GM23338 (cell line): ENCODE measurements around the gene KCNMA1. TPM values are rescaled to one million over a fixed set of nuclear protein-coding genes. Genes with fewer than 3 reads are reported as not detected.

Experiments
- ATAC-seq: fragments of 200-7000 bp; cut with Tn5 transposase; 3 replicates; pipeline ENCODE4 v1.9.1; 2020
- DNase-seq: peaks from one replicate; pipeline ENCODE4 v3.0.0-alpha.2; 2015; ENCODE audit warnings: low spot score
- H2AFZ ChIP-seq: fragments of 200-600 bp; sonication (generic); 2 replicates; pipeline ENCODE4 v1.8.0; 2016; ENCODE audit warnings: antibody characterized with exemption, mild to moderate bottlenecking, moderate library complexity
- H3F3A ChIP-seq: fragments of 200-600 bp; sonication (generic); replicated peaks from 2 replicates; pipeline ENCODE4 v1.8.0; 2017; ENCODE audit warnings: antibody characterized with exemption, mixed run types, low read depth
- H3K27ac ChIP-seq: fragments of 200-600 bp; sonication (generic); 2 replicates; pipeline ENCODE4 v1.6.1; 2016; ENCODE audit warnings: low read depth
- H3K27me3 ChIP-seq: fragments of 200-600 bp; sonication (generic); 2 replicates; pipeline ENCODE4 v1.8.0; 2016; ENCODE audit warnings: mild to moderate bottlenecking, mixed run types, moderate library complexity; ENCODE audit not compliant: insufficient read depth
- H3K36me3 ChIP-seq: fragments of 200-600 bp; sonication (generic); 2 replicates; pipeline ENCODE4 v1.8.0; 2016; ENCODE audit warnings: mild to moderate bottlenecking; ENCODE audit not compliant: insufficient read depth
- H3K4me1 ChIP-seq: fragments of 200-600 bp; sonication (generic); 2 replicates; pipeline ENCODE4 v1.8.0; 2016; ENCODE audit warnings: mild to moderate bottlenecking, moderate library complexity; ENCODE audit not compliant: insufficient read depth
- H3K4me2 ChIP-seq: fragments of 200-600 bp; sonication (generic); 2 replicates; pipeline ENCODE4 v1.7.1; 2017; ENCODE audit warnings: mixed run types
- H3K4me3 ChIP-seq: fragments of 200-600 bp; sonication (generic); 2 replicates; pipeline ENCODE4 v1.6.1; 2016; ENCODE audit warnings: mixed run types
- H3K79me2 ChIP-seq: fragments of 200-600 bp; sonication (generic); replicated peaks from 2 replicates; pipeline ENCODE4 v1.8.0; 2017; ENCODE audit warnings: mild to moderate bottlenecking; ENCODE audit not compliant: insufficient read depth
- H3K9me2 ChIP-seq: fragments of 200-600 bp; sonication (generic); 2 replicates; pipeline ENCODE4 v1.8.0; 2017; ENCODE audit not compliant: insufficient read depth
- H4K20me1 ChIP-seq: fragments of 200-600 bp; sonication (generic); replicated peaks from 2 replicates; pipeline ENCODE4 v1.8.0; 2017; ENCODE audit warnings: mild to moderate bottlenecking; ENCODE audit not compliant: insufficient read depth
- H3K27ac Mint-ChIP-seq: 2 replicates; pipeline ENCODE4 v1.8.0; 2020; ENCODE audit warnings: inconsistent platforms, mild to moderate bottlenecking, moderate library complexity, mixed read lengths
- H3K27me3 Mint-ChIP-seq: 3 replicates; pipeline ENCODE4 v1.8.0; 2022; ENCODE audit warnings: low read depth, mild to moderate bottlenecking, moderate library complexity, mixed read lengths, inconsistent platforms; ENCODE audit not compliant: insufficient read depth, poor library complexity
- H3K36me3 Mint-ChIP-seq: 3 replicates; pipeline ENCODE4 v1.8.0; 2021; ENCODE audit warnings: low read depth, mild to moderate bottlenecking, inconsistent platforms, moderate library complexity, mixed read lengths
- H3K4me1 Mint-ChIP-seq: 3 replicates; pipeline ENCODE4 v1.8.0; 2020; ENCODE audit warnings: mild to moderate bottlenecking, inconsistent platforms, mixed read lengths
- H3K4me3 Mint-ChIP-seq: 3 replicates; pipeline ENCODE4 v1.8.0; 2021; ENCODE audit warnings: moderate library complexity, mild to moderate bottlenecking, inconsistent platforms, mixed read lengths
- H3K9me3 Mint-ChIP-seq: 3 replicates; pipeline ENCODE4 v1.8.0; 2020; ENCODE audit warnings: moderate library complexity, mild to moderate bottlenecking, inconsistent platforms, mixed read lengths
- CREB1 ChIP-seq: fragments of 250-450 bp; sonication (Bioruptor Pico); IDR thresholded peaks from 2 replicates; pipeline ENCODE4 v1.5.0; 2020; ENCODE audit warnings: low read depth, mild to moderate bottlenecking, moderate library complexity
- EZH2 ChIP-seq: fragments of 200-600 bp; sonication (generic); IDR thresholded peaks from one replicate; pipeline ENCODE4 v1.8.0; 2017; ENCODE audit warnings: antibody characterized with exemption, mild to moderate bottlenecking, low read depth; ENCODE audit not compliant: unreplicated experiment
- EZH2phosphoT487 ChIP-seq: fragments of 200-600 bp; sonication (generic); IDR thresholded peaks from one replicate; pipeline ENCODE4 v1.8.1; 2018; ENCODE audit warnings: antibody characterized with exemption; ENCODE audit not compliant: unreplicated experiment
- JUNB ChIP-seq: IDR thresholded peaks from one replicate; pipeline ENCODE4 v1.6.1; 2016; ENCODE audit warnings: antibody characterized with exemption; ENCODE audit not compliant: unreplicated experiment
- NANOG ChIP-seq: IDR thresholded peaks from 2 replicates; pipeline ENCODE4 v1.6.1; 2016; ENCODE audit warnings: antibody characterized with exemption, borderline replicate concordance
- POLR2AphosphoS5 ChIP-seq: IDR thresholded peaks from 2 replicates; pipeline ENCODE4 v1.6.1; 2016; ENCODE audit warnings: antibody characterized with exemption, low read depth
- STAT1 ChIP-seq: IDR thresholded peaks from one replicate; pipeline ENCODE4 v1.6.1; 2016; ENCODE audit warnings: antibody characterized with exemption; ENCODE audit not compliant: unreplicated experiment
- ZNF114 ChIP-seq: fragments of 250-450 bp; sonication (Bioruptor Pico); IDR thresholded peaks from 2 replicates; pipeline ENCODE4 v1.5.0; 2020; ENCODE audit warnings: mild to moderate bottlenecking, moderate library complexity
- ZNF331 ChIP-seq: fragments of 250-450 bp; sonication (Bioruptor Pico); IDR thresholded peaks from 2 replicates; pipeline ENCODE4 v1.5.0; 2020; ENCODE audit warnings: low read depth, mild to moderate bottlenecking, moderate library complexity
- polyA plus RNA-seq: library from polyadenylated mRNA; unstranded; fragments of >200 nt; fragmentation: Nextera tagmentation; extraction: Ambion mirVana; gene quantifications from 2 replicates; pipeline ENCODE4 v1.2.1, GENCODE V29; 2016
- total RNA-seq: library from RNA; depleted of rRNA; stranded (reverse); fragments of >200 nt; shearing (Covaris generic); gene quantifications from 2 replicates; pipeline ENCODE4 v1.2.3, GENCODE V29; 2014
- TF ChIP-seq, protein P1 (sequence below): IDR thresholded peaks from one replicate; pipeline ENCODE4 v1.6.1; 2018; ENCODE audit warnings: antibody characterized with exemption; ENCODE audit not compliant: unreplicated experiment
- TF ChIP-seq, protein P2 (sequence below): IDR thresholded peaks from 2 replicates; pipeline ENCODE4 v1.6.1; 2016; ENCODE audit warnings: antibody characterized with exemption
- TF ChIP-seq, protein P3 (sequence below): fragments of 250-450 bp; sonication (Bioruptor Pico); IDR thresholded peaks from 2 replicates; pipeline ENCODE4 v1.5.0; 2020; ENCODE audit warnings: mild to moderate bottlenecking, moderate library complexity
- TF ChIP-seq, protein P4 (sequence below), 2 experiments: fragments of 200-600 bp in 1 of 2; sonication (generic) in 1 of 2; conservative IDR thresholded peaks; 2 replicates each; pipeline versions ENCODE4 v1.5.1 to v1.6.1; 2016 to 2017; ENCODE audit warnings: antibody characterized with exemption in 2 of 2, low read depth in 2 of 2, mild to moderate bottlenecking in 2 of 2, moderate library complexity in 1 of 2

The KCNMA1 gene
- total and polyA plus RNA-seq, 2 experiments from 2014 or later = 8.2 to 9.0 TPM

DNA sequence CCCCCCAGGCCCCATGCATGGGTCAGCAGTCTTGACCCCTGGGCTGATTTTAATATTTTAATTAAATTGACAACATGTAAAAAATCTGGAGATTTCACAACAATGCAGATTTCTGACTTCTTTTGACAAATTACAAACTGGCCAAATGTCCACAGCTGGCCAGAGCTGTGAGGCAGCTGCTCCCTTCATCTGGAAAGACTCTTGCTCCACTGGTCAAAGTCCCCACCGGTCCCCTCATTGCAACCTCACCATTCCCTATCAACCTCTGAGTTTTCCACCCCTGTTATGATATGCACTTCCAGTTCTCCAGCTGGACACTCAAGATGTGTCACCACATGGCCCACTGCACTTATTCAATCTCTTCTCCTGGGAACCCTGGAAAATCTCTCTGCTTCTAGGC, 266.2 kb downstream of the KCNMA1 start:
- Histone ChIP-seq H3K9me2 (peaks cover 21% of the 10 kb centered on the region), H3K27ac (no peak overlapping the region), H3K4me1 (peaks cover 8% of the 10 kb centered on the region; the same call in 1 of the 2 replicates), H3F3A (no peaks in the 10 kb centered on the region), H3K36me3 (no peaks in the 10 kb centered on the region), H4K20me1 (no peaks in the 10 kb centered on the region), H3K79me2 (no peaks in the 10 kb centered on the region), H3K4me2 (no peak overlapping the region), H3K4me3 (no peak overlapping the region), H3K27me3 (no peaks in the 10 kb centered on the region), H2AFZ (no peak overlapping the region)
- Mint-ChIP-seq H3K27me3 (peaks cover 7% of the 10 kb centered on the region), H3K36me3 (no peaks in the 10 kb centered on the region; the same call in 1 of the 3 replicates), H3K27ac (no peak overlapping the region), H3K4me1 (peaks cover 13% of the 10 kb centered on the region), H3K9me3 (no peaks in the 10 kb centered on the region), H3K4me3 (no peak overlapping the region)
- TF ChIP-seq, protein P1, sequence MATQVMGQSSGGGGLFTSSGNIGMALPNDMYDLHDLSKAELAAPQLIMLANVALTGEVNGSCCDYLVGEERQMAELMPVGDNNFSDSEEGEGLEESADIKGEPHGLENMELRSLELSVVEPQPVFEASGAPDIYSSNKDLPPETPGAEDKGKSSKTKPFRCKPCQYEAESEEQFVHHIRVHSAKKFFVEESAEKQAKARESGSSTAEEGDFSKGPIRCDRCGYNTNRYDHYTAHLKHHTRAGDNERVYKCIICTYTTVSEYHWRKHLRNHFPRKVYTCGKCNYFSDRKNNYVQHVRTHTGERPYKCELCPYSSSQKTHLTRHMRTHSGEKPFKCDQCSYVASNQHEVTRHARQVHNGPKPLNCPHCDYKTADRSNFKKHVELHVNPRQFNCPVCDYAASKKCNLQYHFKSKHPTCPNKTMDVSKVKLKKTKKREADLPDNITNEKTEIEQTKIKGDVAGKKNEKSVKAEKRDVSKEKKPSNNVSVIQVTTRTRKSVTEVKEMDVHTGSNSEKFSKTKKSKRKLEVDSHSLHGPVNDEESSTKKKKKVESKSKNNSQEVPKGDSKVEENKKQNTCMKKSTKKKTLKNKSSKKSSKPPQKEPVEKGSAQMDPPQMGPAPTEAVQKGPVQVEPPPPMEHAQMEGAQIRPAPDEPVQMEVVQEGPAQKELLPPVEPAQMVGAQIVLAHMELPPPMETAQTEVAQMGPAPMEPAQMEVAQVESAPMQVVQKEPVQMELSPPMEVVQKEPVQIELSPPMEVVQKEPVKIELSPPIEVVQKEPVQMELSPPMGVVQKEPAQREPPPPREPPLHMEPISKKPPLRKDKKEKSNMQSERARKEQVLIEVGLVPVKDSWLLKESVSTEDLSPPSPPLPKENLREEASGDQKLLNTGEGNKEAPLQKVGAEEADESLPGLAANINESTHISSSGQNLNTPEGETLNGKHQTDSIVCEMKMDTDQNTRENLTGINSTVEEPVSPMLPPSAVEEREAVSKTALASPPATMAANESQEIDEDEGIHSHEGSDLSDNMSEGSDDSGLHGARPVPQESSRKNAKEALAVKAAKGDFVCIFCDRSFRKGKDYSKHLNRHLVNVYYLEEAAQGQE = no peak
- TF ChIP-seq JUNB = no peak
- no peak for TF ChIP-seq EZH2phosphoT487
- TF ChIP-seq, protein P2, sequence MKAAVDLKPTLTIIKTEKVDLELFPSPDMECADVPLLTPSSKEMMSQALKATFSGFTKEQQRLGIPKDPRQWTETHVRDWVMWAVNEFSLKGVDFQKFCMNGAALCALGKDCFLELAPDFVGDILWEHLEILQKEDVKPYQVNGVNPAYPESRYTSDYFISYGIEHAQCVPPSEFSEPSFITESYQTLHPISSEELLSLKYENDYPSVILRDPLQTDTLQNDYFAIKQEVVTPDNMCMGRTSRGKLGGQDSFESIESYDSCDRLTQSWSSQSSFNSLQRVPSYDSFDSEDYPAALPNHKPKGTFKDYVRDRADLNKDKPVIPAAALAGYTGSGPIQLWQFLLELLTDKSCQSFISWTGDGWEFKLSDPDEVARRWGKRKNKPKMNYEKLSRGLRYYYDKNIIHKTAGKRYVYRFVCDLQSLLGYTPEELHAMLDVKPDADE = no peak
- no peak for TF ChIP-seq STAT1
- TF ChIP-seq ZNF114 (CRISPR knock-in tag) = no peak
- no peak for TF ChIP-seq CREB1 (CRISPR knock-in tag)
- TF ChIP-seq, protein P3, sequence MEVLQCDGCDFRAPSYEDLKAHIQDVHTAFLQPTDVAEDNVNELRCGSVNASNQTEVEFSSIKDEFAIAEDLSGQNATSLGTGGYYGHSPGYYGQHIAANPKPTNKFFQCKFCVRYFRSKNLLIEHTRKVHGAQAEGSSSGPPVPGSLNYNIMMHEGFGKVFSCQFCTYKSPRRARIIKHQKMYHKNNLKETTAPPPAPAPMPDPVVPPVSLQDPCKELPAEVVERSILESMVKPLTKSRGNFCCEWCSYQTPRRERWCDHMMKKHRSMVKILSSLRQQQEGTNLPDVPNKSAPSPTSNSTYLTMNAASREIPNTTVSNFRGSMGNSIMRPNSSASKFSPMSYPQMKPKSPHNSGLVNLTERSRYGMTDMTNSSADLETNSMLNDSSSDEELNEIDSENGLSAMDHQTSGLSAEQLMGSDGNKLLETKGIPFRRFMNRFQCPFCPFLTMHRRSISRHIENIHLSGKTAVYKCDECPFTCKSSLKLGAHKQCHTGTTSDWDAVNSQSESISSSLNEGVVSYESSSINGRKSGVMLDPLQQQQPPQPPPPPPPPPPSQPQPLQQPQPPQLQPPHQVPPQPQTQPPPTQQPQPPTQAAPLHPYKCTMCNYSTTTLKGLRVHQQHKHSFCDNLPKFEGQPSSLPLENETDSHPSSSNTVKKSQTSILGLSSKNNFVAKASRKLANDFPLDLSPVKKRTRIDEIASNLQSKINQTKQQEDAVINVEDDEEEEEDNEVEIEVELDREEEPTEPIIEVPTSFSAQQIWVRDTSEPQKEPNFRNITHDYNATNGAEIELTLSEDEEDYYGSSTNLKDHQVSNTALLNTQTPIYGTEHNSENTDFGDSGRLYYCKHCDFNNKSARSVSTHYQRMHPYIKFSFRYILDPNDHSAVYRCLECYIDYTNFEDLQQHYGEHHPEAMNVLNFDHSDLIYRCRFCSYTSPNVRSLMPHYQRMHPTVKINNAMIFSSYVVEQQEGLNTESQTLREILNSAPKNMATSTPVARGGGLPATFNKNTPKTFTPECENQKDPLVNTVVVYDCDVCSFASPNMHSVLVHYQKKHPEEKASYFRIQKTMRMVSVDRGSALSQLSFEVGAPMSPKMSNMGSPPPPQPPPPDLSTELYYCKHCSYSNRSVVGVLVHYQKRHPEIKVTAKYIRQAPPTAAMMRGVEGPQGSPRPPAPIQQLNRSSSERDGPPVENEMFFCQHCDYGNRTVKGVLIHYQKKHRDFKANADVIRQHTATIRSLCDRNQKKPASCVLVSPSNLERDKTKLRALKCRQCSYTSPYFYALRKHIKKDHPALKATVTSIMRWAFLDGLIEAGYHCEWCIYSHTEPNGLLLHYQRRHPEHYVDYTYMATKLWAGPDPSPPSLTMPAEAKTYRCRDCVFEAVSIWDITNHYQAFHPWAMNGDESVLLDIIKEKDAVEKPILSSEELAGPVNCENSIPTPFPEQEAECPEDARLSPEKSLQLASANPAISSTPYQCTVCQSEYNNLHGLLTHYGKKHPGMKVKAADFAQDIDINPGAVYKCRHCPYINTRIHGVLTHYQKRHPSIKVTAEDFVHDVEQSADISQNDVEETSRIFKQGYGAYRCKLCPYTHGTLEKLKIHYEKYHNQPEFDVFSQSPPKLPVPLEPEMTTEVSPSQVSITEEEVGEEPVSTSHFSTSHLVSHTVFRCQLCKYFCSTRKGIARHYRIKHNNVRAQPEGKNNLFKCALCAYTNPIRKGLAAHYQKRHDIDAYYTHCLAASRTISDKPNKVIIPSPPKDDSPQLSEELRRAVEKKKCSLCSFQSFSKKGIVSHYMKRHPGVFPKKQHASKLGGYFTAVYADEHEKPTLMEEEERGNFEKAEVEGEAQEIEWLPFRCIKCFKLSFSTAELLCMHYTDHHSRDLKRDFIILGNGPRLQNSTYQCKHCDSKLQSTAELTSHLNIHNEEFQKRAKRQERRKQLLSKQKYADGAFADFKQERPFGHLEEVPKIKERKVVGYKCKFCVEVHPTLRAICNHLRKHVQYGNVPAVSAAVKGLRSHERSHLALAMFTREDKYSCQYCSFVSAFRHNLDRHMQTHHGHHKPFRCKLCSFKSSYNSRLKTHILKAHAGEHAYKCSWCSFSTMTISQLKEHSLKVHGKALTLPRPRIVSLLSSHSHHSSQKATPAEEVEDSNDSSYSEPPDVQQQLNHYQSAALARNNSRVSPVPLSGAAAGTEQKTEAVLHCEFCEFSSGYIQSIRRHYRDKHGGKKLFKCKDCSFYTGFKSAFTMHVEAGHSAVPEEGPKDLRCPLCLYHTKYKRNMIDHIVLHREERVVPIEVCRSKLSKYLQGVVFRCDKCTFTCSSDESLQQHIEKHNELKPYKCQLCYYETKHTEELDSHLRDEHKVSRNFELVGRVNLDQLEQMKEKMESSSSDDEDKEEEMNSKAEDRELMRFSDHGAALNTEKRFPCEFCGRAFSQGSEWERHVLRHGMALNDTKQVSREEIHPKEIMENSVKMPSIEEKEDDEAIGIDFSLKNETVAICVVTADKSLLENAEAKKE (CRISPR knock-in tag) = no peak
- TF ChIP-seq POLR2AphosphoS5 = no peak
- TF ChIP-seq NANOG = no peak
- no peak for TF ChIP-seq EZH2
- TF ChIP-seq, protein P4, sequence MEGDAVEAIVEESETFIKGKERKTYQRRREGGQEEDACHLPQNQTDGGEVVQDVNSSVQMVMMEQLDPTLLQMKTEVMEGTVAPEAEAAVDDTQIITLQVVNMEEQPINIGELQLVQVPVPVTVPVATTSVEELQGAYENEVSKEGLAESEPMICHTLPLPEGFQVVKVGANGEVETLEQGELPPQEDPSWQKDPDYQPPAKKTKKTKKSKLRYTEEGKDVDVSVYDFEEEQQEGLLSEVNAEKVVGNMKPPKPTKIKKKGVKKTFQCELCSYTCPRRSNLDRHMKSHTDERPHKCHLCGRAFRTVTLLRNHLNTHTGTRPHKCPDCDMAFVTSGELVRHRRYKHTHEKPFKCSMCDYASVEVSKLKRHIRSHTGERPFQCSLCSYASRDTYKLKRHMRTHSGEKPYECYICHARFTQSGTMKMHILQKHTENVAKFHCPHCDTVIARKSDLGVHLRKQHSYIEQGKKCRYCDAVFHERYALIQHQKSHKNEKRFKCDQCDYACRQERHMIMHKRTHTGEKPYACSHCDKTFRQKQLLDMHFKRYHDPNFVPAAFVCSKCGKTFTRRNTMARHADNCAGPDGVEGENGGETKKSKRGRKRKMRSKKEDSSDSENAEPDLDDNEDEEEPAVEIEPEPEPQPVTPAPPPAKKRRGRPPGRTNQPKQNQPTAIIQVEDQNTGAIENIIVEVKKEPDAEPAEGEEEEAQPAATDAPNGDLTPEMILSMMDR (conservative IDR thresholded peaks at IDR 0.05; ENCODE audit: low read depth in 2 of 2) = no peak
- TF ChIP-seq ZNF331 = no peak
- DNase-seq = no peak
- no peak for ATAC-seq
